H1 (cell line): ENCODE measurements around the gene CCDC83. TPM values are rescaled to one million over a fixed set of nuclear protein-coding genes. Genes with fewer than 3 reads are reported as not detected.

Source experiments
- CTCF ChIA-PET: fragments of 300-600 bp; sonication (Branson Sonifier 250); formaldehyde crosslinking; loops from one replicate; lab custom pipeline; 2021; ENCODE audit not compliant: partially characterized antibody; lab: Charles Lee
- POLR2A ChIA-PET: fragments of 300-600 bp; sonication (Branson Sonifier 250); formaldehyde crosslinking; loops from one replicate; lab custom pipeline; 2021; ENCODE audit warnings: inconsistent platforms; ENCODE audit not compliant: partially characterized antibody; lab: Charles Lee
- DNase-seq, 2 experiments: peaks; one replicate each; pipeline versions ENCODE4 v3.0.0 to v3.0.0-alpha.2; 2010 to 2022; ENCODE audit warnings: low spot score in 2 of 2, low read depth in 1 of 2, mixed read lengths in 1 of 2
- FAIRE-seq: peaks from 2 replicates; lab custom pipeline; 2011; peaks lifted over from hg19 to GRCh38; lab: Jason Lieb, UNC
- H2AFZ ChIP-seq: 2 replicates; pipeline ENCODE4 v1.8.1; 2012; ENCODE audit warnings: low read length, inconsistent platforms
- H2AK5ac ChIP-seq: 2 replicates; pipeline ENCODE4 v1.6.1; 2013; ENCODE audit warnings: low read depth, low read length
- H2BK120ac ChIP-seq: replicated peaks from 2 replicates; pipeline ENCODE3; 2013; ENCODE audit warnings: low read depth, low read length, inconsistent platforms
- H2BK12ac ChIP-seq: 2 replicates; pipeline ENCODE4 v1.6.1; 2013; ENCODE audit warnings: low read depth, low read length
- H2BK15ac ChIP-seq: 2 replicates; pipeline ENCODE4 v1.6.1; 2013; ENCODE audit warnings: low read length
- H2BK20ac ChIP-seq: 2 replicates; pipeline ENCODE4 v1.6.1; 2013; ENCODE audit warnings: low read length
- H2BK5ac ChIP-seq: 2 replicates; pipeline ENCODE4 v1.6.1; 2013; ENCODE audit warnings: low read depth, low read length
- H3K14ac ChIP-seq: 2 replicates; pipeline ENCODE4 v1.6.1; 2013; ENCODE audit warnings: inconsistent platforms; ENCODE audit not compliant: insufficient read length
- H3K18ac ChIP-seq: 2 replicates; pipeline ENCODE4 v1.6.1; 2013; ENCODE audit warnings: low read length; ENCODE audit errors: extremely low read depth
- H3K23ac ChIP-seq: 2 replicates; pipeline ENCODE4 v1.6.1; 2013; ENCODE audit warnings: inconsistent platforms; ENCODE audit not compliant: insufficient read length
- H3K23me2 ChIP-seq: 2 replicates; pipeline ENCODE4 v1.6.1; 2013; ENCODE audit warnings: low read depth, low read length
- H3K27ac ChIP-seq: 2 replicates; pipeline ENCODE4 v1.6.1; 2011; ENCODE audit warnings: low read depth, low read length, inconsistent platforms
- H3K27me3 ChIP-seq, 4 experiments: replicated peaks in 1 of 4; 1 replicate in 1 of 4; 2 replicates in 3 of 4; pipeline versions ENCODE4 v1.6.1 to v1.8.1; 2011 to 2013; ENCODE audit warnings: low read length in 3 of 4, mild to moderate bottlenecking in 3 of 4, inconsistent platforms in 2 of 4, mixed read lengths in 2 of 4, moderate library complexity in 1 of 4; ENCODE audit not compliant: control insufficient read depth in 3 of 4, insufficient read depth in 3 of 4; ENCODE audit errors: extremely low read depth in 1 of 4
- H3K36me3 ChIP-seq, 4 experiments: 2 replicates each; pipeline versions ENCODE4 v1.6.1 to v1.8.1; 2011 to 2013; ENCODE audit warnings: mild to moderate bottlenecking in 4 of 4, low read length in 3 of 4, moderate library complexity in 2 of 4, control low read depth in 1 of 4, inconsistent platforms in 1 of 4; ENCODE audit not compliant: insufficient read depth in 4 of 4, control insufficient read depth in 2 of 4
- H3K4ac ChIP-seq: replicated peaks from 2 replicates; pipeline ENCODE3; 2013; ENCODE audit warnings: low read length, low read depth, mixed read lengths, inconsistent platforms; ENCODE audit not compliant: insufficient read length
- H3K4me1 ChIP-seq, 4 experiments: replicated peaks in 1 of 4; 1 replicate in 1 of 4; 2 replicates in 3 of 4; pipeline versions ENCODE4 v1.6.1 to v1.8.1; 2011 to 2013; ENCODE audit warnings: low read length in 3 of 4, inconsistent platforms in 2 of 4, mixed read lengths in 1 of 4; ENCODE audit not compliant: insufficient read depth in 4 of 4, control insufficient read depth in 3 of 4
- H3K4me2 ChIP-seq, 2 experiments: 2 replicates each; pipeline versions ENCODE4 v1.6.1 to v1.8.1; 2011 to 2013; ENCODE audit warnings: low read depth in 2 of 2, low read length in 2 of 2, control low read depth in 1 of 2, inconsistent platforms in 1 of 2, mild to moderate bottlenecking in 1 of 2; ENCODE audit not compliant: insufficient read depth in 1 of 2
- H3K4me3 ChIP-seq, 4 experiments: fragments of 200-600, 300-600 bp in 1 of 4; sonication (generic), shearing (Covaris generic), sonication (Bioruptor Twin) in 1 of 4; 2 replicates each; pipeline versions ENCODE4 v1.5.1 to v1.8.1; 2011 to 2016; ENCODE audit warnings: low read length in 4 of 4, low read depth in 3 of 4, control low read depth in 2 of 4, inconsistent platforms in 2 of 4, mild to moderate bottlenecking in 2 of 4, mixed read lengths in 1 of 4, moderate library complexity in 1 of 4; ENCODE audit not compliant: insufficient read depth in 2 of 4; ENCODE audit errors: extremely low read depth in 1 of 4
- H3K56ac ChIP-seq: replicated peaks from 2 replicates; pipeline ENCODE3; 2013; ENCODE audit warnings: low read depth, mild to moderate bottlenecking, mixed read lengths, low read length, inconsistent platforms; ENCODE audit not compliant: insufficient read length
- H3K79me1 ChIP-seq: 2 replicates; pipeline ENCODE4 v1.6.1; 2013; ENCODE audit warnings: low read depth, low read length, control low read depth
- H3K79me2 ChIP-seq, 2 experiments: 2 replicates each; pipeline versions ENCODE4 v1.6.1 to v1.8.1; 2012 to 2013; ENCODE audit warnings: low read length in 2 of 2, mild to moderate bottlenecking in 2 of 2, inconsistent platforms in 1 of 2; ENCODE audit not compliant: insufficient read depth in 2 of 2, control insufficient read depth in 1 of 2
- H3K9ac ChIP-seq, 4 experiments: replicated peaks in 1 of 4; 1 replicate in 1 of 4; 2 replicates in 3 of 4; pipeline versions ENCODE4 v1.6.1 to v1.8.1; 2011 to 2013; ENCODE audit warnings: low read depth in 3 of 4, low read length in 3 of 4, control low read depth in 2 of 4, mild to moderate bottlenecking in 2 of 4, moderate library complexity in 2 of 4, inconsistent platforms in 1 of 4; ENCODE audit errors: extremely low read depth in 1 of 4
- H3K9me3 ChIP-seq, 2 experiments: 2 replicates each; pipeline versions ENCODE4 v1.6.1 to v1.8.1; 2012 to 2013; ENCODE audit warnings: mild to moderate bottlenecking in 2 of 2, moderate library complexity in 2 of 2, control low read depth in 1 of 2, inconsistent platforms in 1 of 2, low read depth in 1 of 2, low read length in 1 of 2, mixed read lengths in 1 of 2; ENCODE audit not compliant: insufficient read depth in 2 of 2
- H4K20me1 ChIP-seq, 2 experiments: replicated peaks in 1 of 2; 2 replicates each; pipeline versions ENCODE3 to v1.8.1; 2011 to 2013; ENCODE audit warnings: inconsistent platforms in 2 of 2, low read length in 2 of 2, mild to moderate bottlenecking in 1 of 2; ENCODE audit not compliant: insufficient read depth in 2 of 2, control insufficient read depth in 1 of 2
- H4K5ac ChIP-seq: 2 replicates; pipeline ENCODE4 v1.6.1; 2013; ENCODE audit warnings: low read length, low read depth, mixed read lengths, inconsistent platforms; ENCODE audit not compliant: insufficient read length
- H4K8ac ChIP-seq: 2 replicates; pipeline ENCODE4 v1.8.0; 2013; ENCODE audit warnings: mild to moderate bottlenecking, moderate library complexity, low read length, inconsistent platforms; ENCODE audit not compliant: insufficient read depth; ENCODE audit errors: extremely low read depth
- H4K91ac ChIP-seq: replicated peaks from 2 replicates; pipeline ENCODE3; 2013; ENCODE audit warnings: low read length, mixed read lengths, inconsistent platforms; ENCODE audit not compliant: insufficient read length
- BACH1 ChIP-seq: IDR thresholded peaks from 2 replicates; pipeline ENCODE4 v1.6.1; 2012; ENCODE audit warnings: low read length, improper control_type of control experiment
- CTCF ChIP-seq, 3 experiments: IDR thresholded peaks; 1 replicate in 2 of 3; 2 replicates in 1 of 3; pipeline versions ENCODE4 v1.5.1 to v1.6.1; 2011; ENCODE audit warnings: low read length in 3 of 3, mild to moderate bottlenecking in 3 of 3, inconsistent platforms in 2 of 3, low read depth in 1 of 3, moderate library complexity in 1 of 3; ENCODE audit not compliant: insufficient read depth in 1 of 3; ENCODE audit errors: control extremely low read depth in 1 of 3
- FOSL1 ChIP-seq: IDR thresholded peaks from 2 replicates; pipeline ENCODE4 v1.6.1; 2011; ENCODE audit warnings: mild to moderate bottlenecking, low read depth, low read length, moderate library complexity; ENCODE audit not compliant: insufficient read depth
- JUN ChIP-seq: IDR thresholded peaks from 2 replicates; pipeline ENCODE4 v1.6.1; 2011; ENCODE audit warnings: low read depth, mild to moderate bottlenecking, improper control_type of control experiment, low read length
- NANOG ChIP-seq: IDR thresholded peaks from 2 replicates; pipeline ENCODE4 v1.6.1; 2011; ENCODE audit warnings: low read length, low read depth, mild to moderate bottlenecking, inconsistent platforms; ENCODE audit not compliant: insufficient read depth, poor library complexity, severe bottlenecking
- POU5F1 ChIP-seq: IDR thresholded peaks from 2 replicates; pipeline ENCODE4 v1.6.1; 2011; ENCODE audit warnings: low read depth, mild to moderate bottlenecking, low read length, moderate library complexity
- RFX5 ChIP-seq: IDR thresholded peaks from 2 replicates; pipeline ENCODE4 v1.6.1; 2011; ENCODE audit warnings: low read depth, low read length, improper control_type of control experiment, borderline replicate concordance
- SP2 ChIP-seq: IDR thresholded peaks from 2 replicates; pipeline ENCODE4 v1.6.1; 2012; ENCODE audit warnings: mild to moderate bottlenecking, low read length, inconsistent platforms
- TAF7 ChIP-seq: optimal IDR thresholded peaks from 2 replicates; pipeline ENCODE3; 2011; ENCODE audit warnings: low read depth, mild to moderate bottlenecking, inconsistent platforms, low read length, moderate library complexity, borderline replicate concordance
- TEAD4 ChIP-seq: IDR thresholded peaks from 2 replicates; pipeline ENCODE4 v1.6.1; 2012; ENCODE audit warnings: low read depth, low read length, inconsistent platforms, mixed read lengths
- WGBS, 2 experiments: shearing (Covaris generic) in 1 of 2; methylation state at CpG; one replicate each; pipeline versions ENCODE4 v1.1.6 to v1.1.7; 2013 to 2015; ENCODE audit warnings: low lambda C conversion rate in 2 of 2, mixed read lengths in 2 of 2, inconsistent platforms in 1 of 2, low coverage in 1 of 2, missing lambda C conversion rate in 1 of 2; ENCODE audit not compliant: insufficient replicate concordance in 2 of 2, insufficient coverage in 1 of 2, insufficient read length in 1 of 2; ENCODE audit errors: extremely low coverage in 1 of 2, missing lambda C conversion rate in 1 of 2; 5-methylcytosine and 5-hydroxymethylcytosine counted together
- polyA plus RNA-seq, 7 experiments: library from polyadenylated mRNA; depleted of rRNA in 3 of 7; stranded (reverse) in 5 of 7; unstranded in 2 of 7; fragments of >200 nt in 5 of 7; fragments of 200-250 nt in 2 of 7; gene quantifications; 1 replicate in 5 of 7; 2 replicates in 1 of 7; 4 replicates in 1 of 7; pipeline versions ENCODE4 v1.2.1 to v1.2.3, GENCODE V29; 2011 to 2013; ENCODE audit warnings: missing spikeins in 2 of 7, mixed read lengths in 2 of 7
- total RNA-seq: library from RNA; stranded (reverse); fragmentation: NEBNext Ultra II Directional; extraction: Animal tissue kit (Norgen Biotek cat#: 25700); gene quantifications from 2 replicates; pipeline ENCODE4 v1.2.1, GENCODE V29; 2021

Gene CCDC83
- total and polyA plus RNA-seq, 2 of the 8 experiments (the other 6 are each of a cell fraction or from before 2014, with no cell fraction given), result not detected

- Histone ChIP-seq H2BK15ac (no peak overlapping the region), H3K79me1 (no peaks in the 10 kb centered on the region), H3K4ac (no peak overlapping the region), H2BK20ac (no peak overlapping the region), H2BK5ac (no peak overlapping the region), H3K27me3 (no peaks in the 10 kb centered on the region), H3K23ac (no peak overlapping the region), H3K9ac (no peak overlapping the region), H4K91ac (no peak overlapping the region), H3K4me1 (peaks cover 0 to 4% (median 3%) of the 10 kb centered on the region in 4 experiments; a peak in 4 of 7 replicates), H2BK12ac (no peak overlapping the region), H3K14ac (no peak overlapping the region), H2AK5ac (no peak overlapping the region), H3K23me2 (peaks cover 5% of the 10 kb centered on the region; the same call in 1 of the 2 replicates), H3K9me3 (peaks cover 3 to 11% of the 10 kb centered on the region in 2 experiments; a peak in 3 of 4 replicates), H3K27ac (no peak overlapping the region), H3K79me2 (no peaks in the 10 kb centered on the region), H3K18ac (no peak overlapping the region), H2AFZ (no peak overlapping the region), H4K20me1 (no peaks in the 10 kb centered on the region), H4K5ac (no peak overlapping the region), H4K8ac (no peak overlapping the region), H3K4me2 (no peak overlapping the region), H3K36me3 (peaks cover 0 to 9% (median 0%) of the 10 kb centered on the region in 4 experiments; a peak in 2 of 8 replicates), H3K56ac (no peak overlapping the region), H3K4me3 (no peak overlapping the region), H2BK120ac (no peak overlapping the region)
- no peak for FAIRE-seq
- DNase-seq, result no peak
- WGBS, 2 experiments, result 80% methylated on average over 10 of the region's 10 CpGs; no CpG with 5 or more reads in 1 of the 2 experiments
- ChIA-PET POLR2A (no interaction called here), CTCF (interaction anchor here (0.8 to 1.8 kb wide), 3 partner anchors 9 to 373 kb away, joined by 3 to 4 read pairs (median 3); no protein-coding TSS in a partner anchor)
- TF ChIP-seq BACH1 (no peak), SP2 (no peak), RFX5 (no peak), TEAD4 (no peak), POU5F1 (no peak), FOSL1 (no peak), JUN (no peak), TAF7 (no peak), NANOG (no peak), CTCF (IDR thresholded peaks at IDR 0.05; ENCODE audit: control extremely low read depth in 1 of 3, insufficient read depth in 1 of 3, low read depth in 1 of 3, low read length in 3 of 3) (no peak)
Observed at GRCh38 chr11:85857098-85857497, 1.9 kb downstream of the CCDC83 start.
